ENCODE measurements around the gene ATP9B.
"Not testable (repeated sequence)": the region's sequence is repeated elsewhere in the genome, so short reads cannot be mapped to it uniquely, and the experiment has no call there.

The ATP9B gene

GRCh38 chr18:79258447-79258846, 189.3 kb downstream of the ATP9B start:
- TF ChIP-seq CTCF (IDR thresholded peaks at IDR 0.05) (no peak), ZFX (IDR thresholded peaks at IDR 0.05; ENCODE audit: borderline replicate concordance) (no peak)
- H3K27ac ChIP-seq, result no peak overlapping the region

- no peak for TF ChIP-seq CTCF (IDR thresholded peaks at IDR 0.05)
- TF ChIP-seq ZFX (IDR thresholded peaks at IDR 0.05; ENCODE audit: borderline replicate concordance), result no peak
- no peak overlapping the region for H3K27ac ChIP-seq
Measured at GRCh38 chr18:79259218-79259617, 190.0 kb downstream of the ATP9B start.

- TF ChIP-seq CTCF (IDR thresholded peaks at IDR 0.05) (no peak), ZFX (IDR thresholded peaks at IDR 0.05; ENCODE audit: borderline replicate concordance) (no peak)
- H3K27ac ChIP-seq, result no peak overlapping the region
Measured at GRCh38 chr18:79260023-79260422, 190.8 kb downstream of the ATP9B start.

GRCh38 chr18:79260510-79260909, 191.3 kb downstream of the ATP9B start:
- TF ChIP-seq CTCF (IDR thresholded peaks at IDR 0.05), result no peak
- no peak overlapping the region for H3K27ac ChIP-seq

GRCh38 chr18:79265068-79265467, 195.9 kb downstream of the ATP9B start:
- not testable (repeated sequence) for H3K27ac ChIP-seq

- not testable (repeated sequence) for H3K27ac ChIP-seq
Measured at GRCh38 chr18:79271812-79272211, 202.6 kb downstream of the ATP9B start.

- H3K27ac ChIP-seq, result no peak overlapping the region
- TF ChIP-seq ZFX (IDR thresholded peaks at IDR 0.05; ENCODE audit: borderline replicate concordance) (no peak), CTCF (IDR thresholded peaks at IDR 0.05) (no peak)
Measured at GRCh38 chr18:79272916-79273315, 203.7 kb downstream of the ATP9B start.

GRCh38 chr18:79274823-79275222, 205.6 kb downstream of the ATP9B start:
- TF ChIP-seq CTCF (IDR thresholded peaks at IDR 0.05) (no peak), ZFX (IDR thresholded peaks at IDR 0.05; ENCODE audit: borderline replicate concordance) (no peak)
- H3K27ac ChIP-seq, result no peak overlapping the region

- no peak overlapping the region for H3K27ac ChIP-seq
- TF ChIP-seq ZFX (IDR thresholded peaks at IDR 0.05; ENCODE audit: borderline replicate concordance), result no peak
- no peak for TF ChIP-seq CTCF (IDR thresholded peaks at IDR 0.05)
Measured at GRCh38 chr18:79275461-79275860, 206.3 kb downstream of the ATP9B start.
